Gastroesophageal sphincter (tissue), 3 donors: ENCODE data around the gene LRR1.

ENCODE experiments used
- POLR2AphosphoS5 ChIP-seq: sonication (generic); formaldehyde crosslinking; IDR thresholded peaks from one replicate; pipeline ENCODE4 v1.6.1; 2017; ENCODE audit warnings: antibody characterized with exemption
- TF ChIP-seq, protein P1 (sequence below), 4 experiments: fragments of 200-600 bp in 2 of 4; fragments of 450-650 bp in 2 of 4; sonication (generic) in 1 of 4; IDR thresholded peaks; one replicate each; pipeline ENCODE4 v1.5.1; 2017 to 2019; ENCODE audit warnings: antibody characterized with exemption in 4 of 4, mild to moderate bottlenecking in 2 of 4, moderate library complexity in 2 of 4

DNA sequence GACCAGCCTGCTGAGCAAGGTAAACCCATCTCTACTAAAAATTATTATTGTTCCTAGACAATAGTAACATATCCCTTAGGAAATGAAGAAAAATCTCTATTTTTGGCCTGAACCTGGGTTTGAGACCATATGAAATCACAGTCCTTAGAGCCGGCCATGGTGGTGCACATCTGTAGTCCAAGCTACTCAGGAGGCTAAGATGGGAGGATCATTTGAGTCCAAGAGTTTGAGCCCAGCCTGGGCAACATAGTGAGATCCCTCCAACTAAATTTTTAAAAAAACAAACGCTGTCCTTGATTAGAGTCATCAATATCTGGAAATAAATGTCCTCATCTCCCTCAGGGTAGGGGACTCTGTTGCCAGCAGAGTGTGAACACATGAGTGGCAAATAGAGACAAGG lies 47.2 kb upstream of the LRR1 start:
- TF ChIP-seq, protein P1, sequence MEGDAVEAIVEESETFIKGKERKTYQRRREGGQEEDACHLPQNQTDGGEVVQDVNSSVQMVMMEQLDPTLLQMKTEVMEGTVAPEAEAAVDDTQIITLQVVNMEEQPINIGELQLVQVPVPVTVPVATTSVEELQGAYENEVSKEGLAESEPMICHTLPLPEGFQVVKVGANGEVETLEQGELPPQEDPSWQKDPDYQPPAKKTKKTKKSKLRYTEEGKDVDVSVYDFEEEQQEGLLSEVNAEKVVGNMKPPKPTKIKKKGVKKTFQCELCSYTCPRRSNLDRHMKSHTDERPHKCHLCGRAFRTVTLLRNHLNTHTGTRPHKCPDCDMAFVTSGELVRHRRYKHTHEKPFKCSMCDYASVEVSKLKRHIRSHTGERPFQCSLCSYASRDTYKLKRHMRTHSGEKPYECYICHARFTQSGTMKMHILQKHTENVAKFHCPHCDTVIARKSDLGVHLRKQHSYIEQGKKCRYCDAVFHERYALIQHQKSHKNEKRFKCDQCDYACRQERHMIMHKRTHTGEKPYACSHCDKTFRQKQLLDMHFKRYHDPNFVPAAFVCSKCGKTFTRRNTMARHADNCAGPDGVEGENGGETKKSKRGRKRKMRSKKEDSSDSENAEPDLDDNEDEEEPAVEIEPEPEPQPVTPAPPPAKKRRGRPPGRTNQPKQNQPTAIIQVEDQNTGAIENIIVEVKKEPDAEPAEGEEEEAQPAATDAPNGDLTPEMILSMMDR (IDR thresholded peaks at IDR 0.05) = no peak
- no peak for TF ChIP-seq POLR2AphosphoS5
